GM19239 (cell line): ENCODE measurements around the gene CHST8.
"Not testable (repeated sequence)": the region's sequence is repeated elsewhere in the genome, so short reads cannot be mapped to it uniquely, and the experiment has no call there.

ENCODE experiments used
- DNase-seq: peaks from one replicate; pipeline ENCODE4 v3.0.0; 2011; ENCODE audit warnings: low spot score; ENCODE audit not compliant: insufficient read length
- FAIRE-seq: peaks from 2 replicates; lab custom pipeline; 2011; peaks lifted over from hg19 to GRCh38; lab: Jason Lieb, UNC

The CHST8 gene

DNA sequence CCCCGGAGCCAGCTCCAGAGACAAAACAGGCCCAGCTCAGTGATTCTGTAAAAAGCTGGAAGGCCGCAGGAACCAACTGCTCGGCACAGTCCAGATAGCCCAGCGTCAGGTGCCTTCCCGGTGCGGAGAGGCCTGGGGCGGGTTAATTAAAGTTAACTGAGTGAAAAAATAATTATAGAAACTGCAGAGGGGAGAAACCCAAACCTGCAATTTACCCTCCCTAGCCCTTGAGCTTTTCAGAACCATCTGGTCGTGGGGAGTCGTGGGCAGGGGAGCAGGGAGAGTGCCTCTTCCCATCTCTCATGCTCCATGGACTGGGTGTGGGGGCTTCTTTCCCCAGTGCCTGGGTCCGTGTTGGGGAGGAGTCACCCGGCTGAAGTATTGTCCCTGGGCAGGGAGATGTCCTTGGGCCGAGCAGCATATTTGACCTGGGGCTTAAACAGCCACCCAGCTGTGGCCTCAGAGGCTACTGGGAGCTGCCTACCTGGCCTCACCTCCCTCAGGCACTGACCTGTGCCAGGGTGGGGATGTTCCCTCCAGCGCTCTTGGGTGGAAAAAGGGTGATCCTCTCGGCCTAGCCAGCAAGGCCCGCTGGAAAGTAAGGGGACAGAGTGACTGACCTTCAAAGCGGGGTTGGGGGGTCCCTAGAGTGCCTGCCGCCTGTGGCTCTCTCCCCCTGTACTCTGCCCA, 65.9 kb downstream of the CHST8 start:
- DNase-seq (no peak), FAIRE-seq (no peak)

DNA sequence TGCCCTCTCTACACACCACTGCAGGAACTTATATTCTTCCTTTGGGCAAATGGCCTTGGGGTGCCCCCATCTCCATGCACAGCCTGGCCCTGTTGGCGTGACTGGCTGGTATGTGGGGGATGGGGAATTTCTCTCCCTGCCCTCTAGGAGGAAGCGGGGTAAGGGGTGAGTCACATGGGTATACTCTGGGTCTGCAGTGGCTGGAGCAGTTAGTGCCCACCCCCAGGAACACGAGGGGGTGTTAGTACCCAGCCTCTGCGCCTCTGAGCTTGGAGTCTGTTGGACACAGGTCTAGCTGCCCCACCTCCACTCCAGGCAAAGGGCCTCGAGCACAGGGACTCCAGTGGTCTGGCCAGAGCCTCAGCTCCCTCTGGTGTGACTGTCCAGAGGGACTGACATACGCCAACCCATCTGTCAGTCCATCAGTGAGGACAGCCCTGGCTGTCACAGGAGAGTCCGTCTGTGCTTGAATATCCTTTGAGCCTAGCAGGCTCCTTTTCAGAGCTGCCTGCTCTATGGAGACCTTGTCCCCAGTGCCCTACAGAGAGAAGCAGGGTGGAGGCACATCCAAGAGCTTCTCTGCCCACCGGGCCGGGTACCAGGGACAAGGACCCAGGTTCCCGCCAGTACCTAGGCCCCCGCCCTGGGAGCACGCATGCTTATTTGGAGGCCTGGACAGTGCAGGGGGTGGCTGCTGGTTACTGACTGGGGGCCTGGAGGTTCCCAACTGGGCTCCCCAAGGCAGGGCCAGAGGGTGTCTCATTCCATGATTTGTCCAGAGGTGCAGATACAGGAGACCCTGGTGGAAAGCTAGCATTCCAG, 66.6 kb downstream of the CHST8 start:
- DNase-seq (no peak), FAIRE-seq (no peak)

DNA sequence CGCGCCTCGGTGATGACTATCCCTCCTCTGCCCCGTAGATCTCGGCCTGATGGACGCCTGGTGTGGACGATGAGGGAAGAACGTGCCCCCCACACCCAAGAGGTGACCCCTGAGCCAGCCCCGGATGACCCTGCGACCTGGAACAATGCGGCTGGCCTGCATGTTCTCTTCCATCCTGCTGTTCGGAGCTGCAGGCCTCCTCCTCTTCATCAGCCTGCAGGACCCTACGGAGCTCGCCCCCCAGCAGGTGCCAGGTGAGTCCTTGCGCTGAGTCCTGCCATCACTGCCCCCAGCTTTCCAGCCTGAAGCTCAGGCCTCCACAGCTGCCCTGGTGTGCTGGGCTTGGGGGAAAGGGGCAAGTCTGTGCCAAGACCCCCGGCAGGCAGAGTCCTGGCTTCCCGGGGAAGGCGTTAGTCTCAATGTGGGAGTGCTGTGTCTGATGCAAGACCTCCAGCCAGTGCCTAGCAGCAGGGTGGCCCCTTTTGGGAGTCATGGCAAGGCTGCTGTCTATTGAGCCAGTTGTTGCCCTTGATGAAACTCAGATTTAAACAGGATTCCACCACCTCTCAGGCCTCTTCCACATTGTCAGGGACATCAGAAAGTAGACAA, 67.5 kb downstream of the CHST8 start:
- DNase-seq (no peak), FAIRE-seq (no peak)

GRCh38 chr19:33689868-33690267, 68.1 kb downstream of the CHST8 start:
- DNase-seq (no peak), FAIRE-seq (no peak)

DNA sequence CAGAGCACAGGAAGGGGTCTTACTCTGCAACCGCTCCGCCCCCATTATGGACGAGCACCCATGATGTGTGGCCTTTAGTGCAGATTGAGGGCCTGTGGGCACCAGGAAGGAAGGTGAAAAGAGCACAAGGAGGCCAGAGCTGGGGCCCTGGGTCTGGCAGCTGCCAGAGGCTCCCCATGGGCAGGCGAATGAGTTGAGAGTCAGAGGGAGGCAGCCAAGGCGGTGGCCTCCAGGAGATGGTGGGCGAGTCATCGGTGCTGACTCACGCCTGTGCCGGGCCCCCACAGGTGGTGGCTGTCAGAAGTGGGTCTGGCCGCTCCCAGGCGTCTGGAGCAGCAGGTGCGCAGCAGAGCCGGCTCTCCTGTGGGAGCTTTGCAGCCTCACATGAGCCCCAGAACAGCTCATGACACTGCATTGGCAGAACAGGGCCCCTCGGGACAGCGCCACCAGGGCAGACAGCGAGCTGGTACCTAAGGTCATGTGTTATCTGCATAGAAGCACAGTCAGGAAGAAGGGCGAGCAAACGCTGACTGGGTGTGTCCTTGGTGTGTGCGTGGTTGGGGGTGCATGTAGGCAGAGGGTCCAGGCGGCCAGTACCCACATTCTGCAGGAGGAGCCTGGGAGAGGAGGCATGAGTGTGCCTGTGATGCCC, 68.8 kb downstream of the CHST8 start:
- FAIRE-seq, result no peak
- no peak for DNase-seq

DNA sequence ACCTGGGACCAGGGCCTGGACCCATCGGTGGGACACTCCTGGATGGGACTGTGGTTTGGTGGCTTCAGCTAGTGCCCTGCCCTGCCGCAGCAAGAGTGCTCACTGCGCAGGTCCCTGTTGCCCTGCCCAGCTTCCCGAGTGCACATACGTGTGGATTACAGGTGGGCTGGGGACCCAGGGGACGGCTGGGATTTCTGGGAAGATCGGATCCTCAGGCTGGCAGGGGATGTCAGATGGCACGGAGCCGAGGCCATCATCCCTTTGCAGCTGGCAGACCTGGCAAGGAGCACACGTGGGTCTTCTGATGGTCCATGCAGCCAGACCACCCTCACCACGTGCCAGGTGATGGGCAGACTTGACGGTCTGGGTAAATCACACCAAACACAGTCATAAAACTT, 69.3 kb downstream of the CHST8 start:
- no peak for DNase-seq
- no peak for FAIRE-seq

DNA sequence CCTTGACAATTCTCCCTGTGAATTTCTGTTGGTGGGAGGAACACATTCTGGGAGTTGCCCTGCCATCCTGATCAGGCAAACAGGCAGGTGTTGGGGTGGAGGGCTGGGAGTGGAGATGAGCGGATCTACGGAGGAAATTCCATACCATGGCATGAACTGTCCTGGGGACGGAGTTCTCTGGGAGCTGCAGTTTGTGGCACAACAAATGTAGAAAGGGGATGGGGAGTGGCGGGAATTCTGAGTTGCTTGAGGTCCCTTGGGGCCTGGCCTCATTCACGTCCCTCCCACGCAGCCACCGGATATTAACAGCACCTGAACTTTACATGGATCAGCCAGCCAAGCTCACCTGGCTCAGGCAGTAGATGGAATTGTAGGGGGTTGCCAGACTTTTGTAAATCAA, 70.0 kb downstream of the CHST8 start:
- FAIRE-seq (no peak), DNase-seq (no peak)

- DNase-seq, result no peak
- no peak for FAIRE-seq
Observed at GRCh38 chr19:33693678-33694077, 71.9 kb downstream of the CHST8 start.

- not testable (repeated sequence) for FAIRE-seq, DNase-seq
Observed at GRCh38 chr19:33695547-33695946, 73.8 kb downstream of the CHST8 start.

GRCh38 chr19:33697766-33698165, 76.0 kb downstream of the CHST8 start:
- FAIRE-seq (no peak), DNase-seq (no peak)

DNA sequence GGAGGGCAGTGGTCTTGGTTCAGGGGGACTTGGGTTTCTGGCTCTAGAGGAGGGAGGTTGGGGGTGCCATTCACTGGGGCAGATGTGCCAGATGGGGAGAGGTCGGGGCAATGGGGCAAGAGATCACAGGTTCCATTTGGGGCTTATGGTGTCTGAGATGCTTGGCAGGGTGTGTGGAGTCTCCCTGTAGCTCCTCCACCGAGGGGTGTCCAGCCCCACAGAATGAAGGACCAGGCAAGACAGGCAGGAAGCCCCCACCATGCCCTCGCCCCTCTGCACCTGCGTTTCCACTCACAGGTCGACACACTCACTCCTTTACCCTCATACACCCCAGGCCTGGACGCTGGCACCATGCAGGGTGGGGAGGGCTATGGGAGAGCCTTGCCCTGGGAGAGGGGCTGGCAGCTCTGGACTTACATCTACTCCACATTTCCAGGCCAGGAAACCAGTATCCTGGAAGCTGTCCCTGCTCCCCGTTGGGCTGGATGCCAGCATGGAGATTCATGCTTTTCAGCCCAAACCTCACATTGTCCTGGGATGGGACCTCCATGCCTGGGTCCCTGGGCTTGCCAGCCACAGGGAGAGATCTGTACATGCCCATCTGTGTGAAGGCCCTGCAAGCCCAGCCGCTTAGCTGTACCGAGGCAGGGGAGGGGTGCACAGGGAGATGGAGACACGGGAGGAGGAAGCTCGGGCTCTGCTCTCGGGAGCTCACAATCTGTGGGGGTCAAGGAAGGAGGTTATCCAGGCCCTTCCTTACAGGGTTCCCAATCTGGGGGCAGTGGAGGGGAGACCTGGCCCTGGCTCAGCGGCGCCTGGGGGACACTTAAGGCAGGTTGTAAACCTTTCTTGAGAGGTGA, 77.1 kb downstream of the CHST8 start:
- no peak for FAIRE-seq

GRCh38 chr19:33699754-33700407, 78.1 kb downstream of the CHST8 start:
- no peak for DNase-seq

More for the DNA sequence above, 77.1 kb downstream of the CHST8 start:
- no peak for DNase-seq

DNA sequence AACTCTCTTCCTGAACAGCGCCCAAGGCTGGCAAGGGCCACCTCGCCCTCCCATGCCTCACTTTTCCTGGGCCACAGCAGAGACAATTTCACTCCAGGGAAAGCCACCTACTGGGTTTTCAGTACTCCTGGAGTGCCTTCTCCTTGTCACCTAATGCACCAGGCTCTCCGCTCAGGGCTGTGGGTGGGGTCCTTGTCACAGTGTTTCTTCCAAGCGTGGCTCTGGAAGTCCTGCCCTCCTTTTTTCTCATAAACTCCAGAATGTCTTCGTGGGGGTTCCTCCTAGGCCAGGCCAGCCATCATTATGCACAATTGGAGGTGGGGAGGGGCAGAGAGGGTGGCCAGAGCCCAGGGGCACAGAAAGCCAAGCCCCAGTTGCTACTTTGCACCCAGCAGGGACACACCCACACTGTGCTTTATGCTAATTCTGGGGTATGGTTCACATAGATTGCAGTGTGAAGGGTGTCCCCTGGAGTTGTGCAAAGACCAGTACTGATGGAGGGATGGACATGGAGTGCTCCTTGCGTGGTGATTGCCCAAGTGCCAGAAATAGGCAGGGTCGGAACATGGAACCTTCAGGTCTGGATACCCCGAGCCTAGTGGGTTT, 78.8 kb downstream of the CHST8 start:
- DNase-seq (no peak), FAIRE-seq (no peak)

More at GRCh38 chr19:33699754-33700407, 78.1 kb downstream of the CHST8 start:
- FAIRE-seq, result no peak

DNA sequence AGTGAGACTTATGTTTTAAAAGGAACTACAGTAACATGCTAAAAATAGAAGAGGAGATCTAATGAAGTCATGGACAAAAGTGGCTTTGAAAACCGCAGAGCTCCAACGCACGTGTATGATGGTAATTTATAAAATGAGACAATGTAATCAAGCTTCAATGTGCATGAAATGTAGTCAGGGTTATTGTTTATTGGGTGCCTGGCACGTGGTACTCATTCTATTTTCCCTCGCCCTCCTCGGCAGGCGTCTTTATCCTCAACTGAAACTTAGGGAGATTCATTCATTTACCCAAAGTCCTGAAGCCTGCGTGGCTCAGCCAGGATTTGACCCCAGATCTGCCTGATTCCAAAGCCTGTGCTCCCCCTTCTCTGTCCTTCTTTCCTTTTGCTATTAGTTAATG, 79.8 kb downstream of the CHST8 start:
- FAIRE-seq (no peak), DNase-seq (no peak)

- DNase-seq, result no peak
- no peak for FAIRE-seq
Observed at GRCh38 chr19:33702606-33703437, 81.1 kb downstream of the CHST8 start.

GRCh38 chr19:33703438-33703750, 81.6 kb downstream of the CHST8 start:
- FAIRE-seq, result no peak

GRCh38 chr19:33703821-33704220, 82.1 kb downstream of the CHST8 start:
- no peak for DNase-seq
- FAIRE-seq, result no peak

More at GRCh38 chr19:33703438-33703750, 81.6 kb downstream of the CHST8 start:
- no peak for DNase-seq

- DNase-seq, result no peak
- no peak for FAIRE-seq
Observed at GRCh38 chr19:33704271-33704670, 82.5 kb downstream of the CHST8 start.
